Stimulated activated CD4-positive, alpha-beta T cell treated with anti-CD3 and anti-CD28 coated beads, Interleukin-4, amount 100 ng/mL, for 4 hours (primary cell): ENCODE results near the gene MPND.

ENCODE experiments used
- DNase-seq, 2 experiments: peaks; one replicate each; pipeline ENCODE4 v3.0.0-alpha.2; 2020

MPND gene

DNA sequence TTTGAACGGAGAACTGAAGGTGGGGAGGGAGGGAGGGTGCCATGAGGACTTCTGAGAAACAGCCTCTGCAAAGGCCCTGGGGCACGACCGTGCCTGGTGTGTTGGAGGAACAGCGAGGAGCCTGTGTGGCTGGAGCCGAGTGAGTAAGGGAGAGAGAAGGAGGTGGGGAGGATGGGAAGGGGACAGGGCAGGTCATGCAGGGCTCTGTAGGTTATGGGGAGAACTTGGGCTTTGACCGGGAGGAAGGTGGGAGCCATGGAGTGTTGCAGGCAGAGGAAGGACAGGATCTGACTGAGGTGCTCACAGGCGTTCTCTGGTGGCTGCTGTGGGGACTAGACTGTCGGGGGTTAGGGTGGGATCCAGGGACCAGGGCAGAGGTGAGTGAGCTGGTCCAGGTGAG, 6.7 kb downstream of the MPND start:
- DNase-seq: no peak

DNA sequence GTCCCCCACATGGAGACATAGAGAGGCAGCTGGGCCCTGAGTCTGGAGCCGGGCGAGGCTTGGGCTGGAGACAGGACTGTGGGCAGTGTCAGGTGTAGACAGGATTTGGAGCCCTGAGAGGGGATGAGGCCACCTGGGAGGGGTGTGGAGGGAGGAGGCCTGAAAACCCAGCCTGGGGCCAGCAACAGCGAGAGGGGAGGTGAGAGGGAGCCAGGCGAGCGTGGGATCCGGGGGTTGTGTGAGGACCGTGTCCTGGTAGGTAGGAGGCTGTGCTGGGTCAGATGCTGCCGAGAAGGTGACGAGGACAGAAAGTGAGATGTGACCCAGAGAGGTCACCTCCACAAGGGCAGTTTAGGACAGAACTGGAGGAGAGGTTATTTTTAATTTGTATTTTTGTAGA, 7.4 kb downstream of the MPND start:
- DNase-seq: no peak

DNA sequence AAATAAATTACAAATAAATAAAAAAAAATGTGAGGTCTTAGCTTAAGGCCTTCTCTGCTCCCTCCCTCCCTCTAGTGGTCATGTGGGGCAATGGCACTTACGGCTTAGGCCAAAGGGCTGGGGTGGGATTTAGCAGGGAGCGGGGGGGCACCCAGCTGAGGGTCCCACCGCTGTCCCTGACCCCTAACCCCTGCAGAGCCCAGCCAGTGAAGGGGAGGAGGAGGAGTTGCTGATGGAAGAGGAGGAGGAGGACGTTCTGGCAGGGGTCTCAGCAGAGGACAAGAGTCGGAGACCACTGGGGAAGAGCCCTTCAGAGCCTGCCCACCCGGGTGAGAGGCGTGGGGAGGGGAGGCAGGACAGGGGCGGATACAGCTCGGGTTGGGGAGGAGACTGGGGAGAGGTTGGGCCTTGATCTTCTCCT, 9.3 kb downstream of the MPND start:
- peak; percentile 44 to 47 for DNase-seq

DNA sequence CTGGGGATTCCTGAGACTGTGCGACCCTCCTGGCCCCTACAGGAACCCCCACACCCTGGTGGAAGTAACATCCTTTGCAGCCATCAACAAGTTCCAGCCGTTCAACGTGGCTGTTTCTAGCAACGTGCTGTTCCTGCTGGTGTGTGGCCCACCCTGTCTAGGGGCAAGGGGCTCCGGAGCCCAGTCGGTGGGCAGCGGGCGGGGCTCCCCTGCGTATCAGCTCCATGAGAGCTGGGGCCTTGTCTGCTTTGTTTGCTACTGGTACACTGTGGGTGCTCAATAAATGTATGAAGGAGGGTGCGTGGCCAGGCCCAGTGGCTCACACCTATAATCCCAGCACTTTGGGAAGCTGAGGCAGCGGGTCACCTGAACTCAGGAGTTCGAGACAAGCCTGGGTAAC, 10.9 kb downstream of the MPND start:
- DNase-seq: no peak

DNA sequence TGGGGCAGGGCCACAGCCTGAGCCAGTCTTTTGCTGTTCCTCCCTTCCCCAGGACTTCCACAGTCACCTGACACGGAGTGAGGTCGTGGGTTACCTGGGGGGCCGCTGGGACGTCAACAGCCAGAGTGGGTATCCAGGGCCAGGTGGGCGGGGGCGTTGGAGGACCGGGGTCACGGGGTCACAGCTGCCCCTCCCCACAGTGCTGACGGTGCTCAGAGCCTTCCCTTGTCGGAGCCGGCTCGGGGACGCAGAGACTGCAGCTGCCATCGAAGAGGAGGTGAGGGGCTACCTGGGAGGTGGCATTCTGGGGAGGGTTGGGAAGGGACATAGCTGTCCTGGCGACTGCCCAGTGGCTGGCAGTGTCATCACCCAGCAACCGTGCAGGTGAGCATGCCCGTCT, 11.5 kb downstream of the MPND start:
- DNase-seq: no peak

DNA sequence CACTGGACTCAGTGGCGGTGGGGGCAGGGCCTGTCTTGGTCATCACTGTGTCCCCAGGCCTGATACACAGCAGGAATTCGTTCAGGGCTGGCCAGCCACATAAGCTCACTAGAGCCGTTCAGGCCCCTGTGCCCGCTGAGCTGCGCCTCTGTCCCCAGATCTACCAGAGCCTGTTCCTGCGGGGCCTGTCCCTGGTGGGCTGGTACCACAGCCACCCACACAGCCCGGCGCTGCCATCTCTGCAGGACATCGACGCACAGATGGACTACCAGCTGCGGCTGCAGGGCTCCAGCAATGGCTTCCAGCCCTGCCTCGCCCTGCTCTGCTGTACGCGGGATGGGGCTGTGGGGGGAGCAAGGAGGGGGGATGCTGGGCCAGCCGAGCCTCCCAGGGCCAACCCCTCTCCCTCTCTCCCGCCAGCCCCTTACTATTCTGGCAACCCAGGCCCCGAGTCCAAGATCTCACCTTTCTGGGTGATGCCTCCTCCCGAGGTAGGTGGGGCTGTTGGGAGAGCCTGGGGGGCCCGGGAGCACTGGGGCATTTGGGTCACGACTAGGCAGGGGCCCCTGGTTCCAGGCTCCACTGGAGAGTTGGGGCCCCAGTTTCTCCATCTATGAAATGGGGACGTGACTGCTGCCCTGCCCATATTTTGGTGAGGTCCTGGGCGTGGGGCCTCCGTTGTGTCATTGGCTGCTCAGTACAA, 13.9 kb downstream of the MPND start:
- DNase-seq: no peak

DNA sequence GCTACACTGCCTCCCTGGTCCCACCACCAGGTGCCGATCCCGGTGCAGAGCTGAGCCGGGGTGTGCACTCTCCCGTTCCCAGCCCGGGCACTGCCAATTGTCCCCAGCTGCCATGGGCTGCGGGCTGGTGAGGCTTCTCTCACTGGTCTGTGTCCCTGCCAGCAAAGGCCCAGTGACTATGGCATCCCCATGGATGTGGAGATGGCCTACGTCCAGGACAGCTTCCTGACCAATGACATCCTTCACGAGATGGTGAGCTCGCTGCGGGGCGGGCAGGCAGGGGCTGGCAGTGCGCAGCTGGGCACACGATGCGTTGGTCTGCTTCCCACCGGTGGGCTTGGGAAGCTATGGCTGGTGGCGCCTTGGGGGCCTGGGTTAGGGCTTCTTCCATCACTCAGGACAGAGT, 14.6 kb downstream of the MPND start:
- no peak for DNase-seq

DNA sequence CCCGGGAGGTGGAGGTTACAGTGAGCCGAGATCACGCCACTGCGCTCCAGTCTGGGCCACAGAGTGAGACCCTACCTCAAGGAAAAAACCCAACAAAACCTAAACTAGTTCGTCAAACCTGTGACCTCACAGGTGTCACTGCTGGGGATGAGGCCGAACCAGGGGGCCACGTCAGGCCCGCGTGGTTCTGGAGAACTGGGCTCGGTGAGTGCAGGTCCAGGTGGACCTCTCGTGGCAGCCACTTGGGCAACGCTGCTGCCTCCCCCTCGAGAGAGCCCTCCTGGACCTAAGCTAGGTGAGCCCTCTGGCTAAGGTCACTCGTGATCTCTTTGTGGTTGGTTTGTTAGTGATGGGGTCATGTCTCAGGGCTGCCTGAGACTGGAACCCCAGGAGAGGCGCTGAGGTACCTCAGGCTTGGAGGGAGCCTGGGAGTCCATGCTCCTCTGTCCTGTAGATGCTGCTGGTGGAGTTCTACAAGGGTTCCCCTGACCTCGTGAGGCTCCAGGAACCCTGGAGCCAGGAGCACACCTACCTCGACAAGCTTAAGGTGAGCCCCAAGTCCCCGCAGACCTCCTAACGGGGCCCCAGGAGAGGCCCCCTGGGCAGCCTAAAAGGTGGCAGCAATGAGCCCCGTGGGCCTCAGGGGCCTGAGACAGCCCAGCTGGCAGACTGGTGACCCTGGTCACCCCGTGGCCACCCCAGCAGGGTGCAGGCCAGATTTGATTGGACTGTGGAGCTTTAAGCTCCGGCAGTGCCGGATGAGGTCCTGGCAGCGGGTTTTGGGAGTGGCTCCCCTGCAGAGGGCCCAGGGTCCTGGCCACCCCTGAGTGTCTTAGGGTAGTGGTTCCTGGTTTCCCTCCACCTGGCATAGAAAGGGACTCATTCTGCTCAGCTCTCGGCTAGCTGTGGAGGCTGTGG, 15.6 kb downstream of the MPND start:
- DNase-seq: no peak

DNA sequence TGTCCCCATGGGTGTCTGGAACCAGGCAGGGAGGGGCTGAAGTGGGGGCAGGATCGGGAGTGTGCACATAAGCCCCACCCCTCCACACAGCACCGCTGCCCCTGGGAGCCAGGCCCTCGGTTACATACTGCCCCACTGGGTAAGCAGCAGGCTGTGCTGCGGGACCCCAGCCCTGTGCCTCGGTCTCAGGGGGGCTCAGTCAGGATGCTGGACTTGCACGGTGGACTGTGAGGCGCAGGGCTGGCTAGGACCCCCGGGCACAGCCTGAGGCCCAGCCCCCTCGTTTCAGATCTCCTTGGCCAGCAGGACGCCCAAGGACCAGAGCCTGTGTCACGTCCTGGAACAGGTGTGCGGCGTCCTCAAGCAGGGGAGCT, 16.3 kb downstream of the MPND start:
- no peak for DNase-seq

DNA sequence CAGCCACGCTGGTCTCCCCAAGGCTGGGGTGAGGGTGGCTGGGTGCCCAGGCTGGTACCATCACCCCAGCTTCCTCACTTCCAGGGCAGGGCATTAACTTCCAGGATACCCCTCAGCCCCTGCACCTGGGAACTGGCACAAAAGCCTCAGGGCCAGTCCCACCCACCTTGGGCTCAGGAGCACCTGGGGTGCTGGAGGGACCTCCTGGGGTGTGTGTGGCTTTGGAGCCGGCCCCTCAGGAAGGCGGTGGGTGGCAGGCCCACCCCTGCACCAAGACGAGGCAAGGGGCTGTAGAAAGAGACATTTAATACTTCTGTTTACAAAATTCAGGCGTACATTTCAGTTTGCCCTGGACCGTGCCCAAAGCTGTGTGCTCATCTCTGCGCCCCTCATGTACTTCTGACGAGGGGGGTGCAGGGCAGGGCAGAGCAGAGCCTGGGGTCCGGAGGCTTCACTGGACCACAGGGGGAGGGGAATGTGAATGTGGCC, 16.8 kb downstream of the MPND start:
- DNase-seq: no peak

DNA sequence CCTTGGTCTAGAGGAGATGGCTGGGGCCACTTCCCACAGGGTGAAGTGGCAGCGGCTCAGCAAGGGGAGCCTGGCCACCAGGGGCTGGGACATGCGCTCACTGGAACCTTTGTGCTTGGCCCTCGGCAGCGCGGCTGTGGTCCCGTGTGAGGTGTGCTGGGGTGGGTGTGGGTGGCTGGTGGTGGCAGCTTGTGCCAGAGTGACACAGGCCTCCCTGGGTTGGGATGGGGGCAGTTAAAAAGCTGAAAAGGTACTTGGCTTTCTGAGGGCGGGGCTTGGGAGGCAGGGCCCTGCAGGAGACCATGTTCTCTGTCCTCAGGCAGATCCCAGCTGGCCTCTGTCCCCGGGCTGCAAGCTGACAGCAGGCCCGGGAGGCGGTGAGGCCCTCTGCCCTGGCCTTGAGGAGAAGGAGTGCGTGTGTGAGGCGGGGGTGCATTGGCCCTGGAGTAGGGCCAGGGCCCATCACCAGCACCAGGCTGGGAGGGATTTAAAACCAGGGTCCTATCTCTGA, 17.3 kb downstream of the MPND start:
- no peak for DNase-seq

DNA sequence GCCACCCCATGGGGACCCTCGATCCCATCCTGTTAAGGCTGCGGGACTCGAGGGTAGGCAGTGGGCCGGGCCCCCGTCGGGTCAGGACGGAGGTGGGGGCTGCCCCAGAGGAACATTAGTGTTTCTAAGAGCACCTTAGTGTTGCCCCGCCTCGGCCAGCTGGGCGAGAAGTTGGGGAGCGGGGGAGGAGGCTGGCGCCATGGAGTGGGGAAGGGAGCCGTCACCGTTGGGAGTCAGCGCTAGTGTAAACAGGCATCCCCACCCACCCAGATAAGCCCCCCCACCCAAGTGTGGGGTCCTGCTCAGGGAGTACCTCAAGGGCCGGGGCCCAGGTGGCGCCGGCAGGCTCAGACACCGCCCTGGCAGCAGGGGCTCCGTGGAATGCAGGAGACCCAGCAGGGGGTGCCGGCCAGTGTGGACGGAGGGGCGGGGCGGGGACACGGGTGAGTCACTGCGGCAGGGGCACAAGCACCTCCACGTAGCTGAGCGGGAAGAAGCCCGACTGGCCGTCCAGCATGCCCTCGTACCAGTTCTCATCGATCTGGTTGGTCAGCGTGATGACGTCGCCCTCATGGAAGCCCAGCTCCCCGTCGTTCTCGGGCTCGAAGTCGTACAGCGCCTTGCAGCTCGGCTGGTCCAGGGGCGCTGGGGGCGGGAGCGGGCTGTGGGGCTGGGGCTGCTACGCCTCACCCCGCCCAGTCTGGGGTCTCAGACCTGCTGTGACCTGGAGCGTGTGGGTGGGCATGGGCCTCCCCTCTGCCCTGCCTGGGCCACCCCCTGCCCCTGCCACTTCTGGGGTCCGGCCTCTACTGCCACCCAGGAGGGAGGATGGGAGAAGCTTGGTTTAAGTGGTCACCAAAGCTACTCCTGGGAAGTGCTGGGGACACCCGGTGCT, 18.0 kb downstream of the MPND start:
- no peak for DNase-seq

DNA sequence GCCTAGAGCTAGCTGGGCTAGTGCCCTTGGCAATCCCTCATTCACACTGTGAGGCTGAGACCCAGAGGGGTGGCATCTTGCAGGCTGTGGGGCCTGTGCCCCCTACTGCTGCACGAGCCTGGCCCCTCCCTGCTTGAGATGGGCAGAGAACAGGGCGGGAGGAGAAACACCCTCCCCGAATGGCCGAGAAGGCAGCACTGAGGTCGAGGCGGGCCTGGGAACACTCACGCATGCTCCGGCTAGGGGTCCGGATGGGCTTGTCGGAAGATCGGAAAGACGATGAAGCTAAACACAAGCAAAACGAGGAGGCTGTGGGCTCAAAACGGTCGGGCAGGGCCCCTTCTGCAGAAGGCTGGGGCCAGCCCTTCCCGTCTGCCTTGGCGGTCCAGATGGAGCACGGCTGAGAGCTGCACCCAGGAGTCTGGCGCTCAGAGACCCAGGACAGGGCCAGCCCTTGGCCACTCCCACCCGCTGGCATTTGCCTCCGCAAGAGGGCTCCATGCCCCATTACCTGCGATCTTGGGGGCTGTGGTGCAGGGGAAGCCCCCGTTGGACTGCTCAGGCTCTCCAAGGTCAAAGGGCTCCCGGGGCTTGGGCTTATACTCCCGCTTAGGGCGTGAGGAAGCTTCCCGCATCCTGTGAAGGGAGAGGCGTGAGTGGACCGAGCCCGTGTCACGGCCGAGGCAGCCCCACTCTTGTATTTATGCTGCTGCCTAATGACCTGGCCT, 18.9 kb downstream of the MPND start:
- DNase-seq: no peak

DNA sequence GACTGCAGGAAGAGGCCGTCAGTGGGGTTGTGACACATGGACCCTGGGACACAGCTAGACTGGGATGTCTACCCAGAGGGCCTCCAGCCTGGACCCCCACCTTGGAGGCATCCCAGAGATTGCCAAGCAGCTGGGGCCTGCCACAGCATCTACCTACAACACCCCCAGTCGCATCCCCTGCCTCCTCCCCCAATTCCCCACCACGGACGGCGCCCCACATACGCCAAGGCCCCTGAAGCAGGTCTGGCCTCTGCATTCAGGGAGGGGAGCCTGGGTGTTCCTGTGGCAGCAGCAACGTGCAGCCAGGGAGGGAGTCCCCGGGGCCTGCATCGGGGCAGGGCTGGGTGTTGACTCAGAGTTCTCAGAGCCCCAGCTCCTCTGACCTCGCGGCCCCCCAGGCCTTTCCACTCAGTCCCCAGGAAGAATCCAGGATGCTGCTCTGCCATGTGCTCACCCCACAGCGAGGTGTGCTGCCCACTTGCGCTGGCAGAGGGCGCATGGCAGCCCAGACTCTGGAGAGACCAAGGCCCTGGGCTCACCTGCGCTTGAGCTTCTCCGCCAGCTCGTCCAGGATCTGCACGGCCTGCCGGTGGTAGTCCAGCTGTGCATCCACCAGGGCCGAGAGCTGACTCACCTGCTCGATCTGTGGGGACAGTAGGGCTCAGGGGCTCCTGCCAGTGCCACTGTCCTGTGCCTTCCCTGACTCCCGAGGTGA, 19.6 kb downstream of the MPND start:
- no peak for DNase-seq

DNA sequence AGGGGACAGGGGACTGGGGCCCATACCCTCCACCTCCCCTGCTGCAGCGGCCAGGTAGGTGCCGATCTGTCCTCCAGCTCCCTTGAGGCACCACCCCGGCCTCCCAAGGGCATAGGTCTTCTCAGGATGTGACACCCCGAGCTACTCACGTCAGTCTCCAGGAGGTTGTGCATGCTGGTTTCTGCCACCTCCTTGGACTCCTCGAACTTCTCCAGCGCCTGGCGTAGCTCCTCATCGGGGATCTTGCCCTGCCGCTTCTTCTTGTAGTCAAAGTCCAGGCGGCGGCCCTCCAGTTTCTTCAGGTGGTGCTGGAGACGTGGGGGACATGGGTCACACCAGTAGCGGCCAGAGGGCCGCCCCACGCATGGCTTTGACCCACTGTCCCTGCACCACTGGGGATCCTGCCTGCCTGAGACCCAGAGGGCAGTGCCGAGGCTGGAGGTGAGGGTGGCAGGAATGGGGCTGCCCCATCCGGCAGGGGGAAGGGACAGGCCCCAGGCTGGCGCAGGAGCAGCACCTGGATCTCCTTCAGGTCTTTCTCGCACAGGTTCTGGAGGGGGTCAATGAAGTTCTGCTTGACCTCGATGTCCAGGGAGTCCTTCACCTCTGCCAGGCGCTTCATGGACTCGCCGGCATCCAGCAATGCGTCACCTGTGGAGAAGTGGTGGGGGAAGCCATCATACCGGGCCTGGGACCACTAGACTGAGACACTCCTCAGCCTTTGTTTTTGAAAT, 20.4 kb downstream of the MPND start:
- no peak for DNase-seq

DNA sequence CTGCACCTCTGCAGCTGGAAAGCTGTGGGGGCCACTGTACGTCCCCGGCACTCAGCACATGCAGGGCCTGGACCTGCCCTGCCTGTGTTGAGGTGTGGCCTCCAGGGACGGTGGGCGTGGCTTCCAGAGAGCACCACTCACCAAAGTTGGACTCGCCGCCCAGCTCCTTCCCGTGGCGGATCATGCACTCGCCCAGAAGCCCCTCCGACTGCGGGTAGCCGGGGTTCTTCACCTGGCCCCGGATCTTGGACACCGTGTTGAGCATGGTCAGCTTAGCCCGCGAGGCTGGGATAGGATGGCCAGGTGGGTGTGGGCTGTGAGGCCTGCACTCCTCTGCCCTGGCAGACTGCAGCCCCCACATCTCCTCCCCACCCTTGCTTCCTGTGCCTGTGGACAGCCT, 22.0 kb downstream of the MPND start:
- no peak for DNase-seq

DNA sequence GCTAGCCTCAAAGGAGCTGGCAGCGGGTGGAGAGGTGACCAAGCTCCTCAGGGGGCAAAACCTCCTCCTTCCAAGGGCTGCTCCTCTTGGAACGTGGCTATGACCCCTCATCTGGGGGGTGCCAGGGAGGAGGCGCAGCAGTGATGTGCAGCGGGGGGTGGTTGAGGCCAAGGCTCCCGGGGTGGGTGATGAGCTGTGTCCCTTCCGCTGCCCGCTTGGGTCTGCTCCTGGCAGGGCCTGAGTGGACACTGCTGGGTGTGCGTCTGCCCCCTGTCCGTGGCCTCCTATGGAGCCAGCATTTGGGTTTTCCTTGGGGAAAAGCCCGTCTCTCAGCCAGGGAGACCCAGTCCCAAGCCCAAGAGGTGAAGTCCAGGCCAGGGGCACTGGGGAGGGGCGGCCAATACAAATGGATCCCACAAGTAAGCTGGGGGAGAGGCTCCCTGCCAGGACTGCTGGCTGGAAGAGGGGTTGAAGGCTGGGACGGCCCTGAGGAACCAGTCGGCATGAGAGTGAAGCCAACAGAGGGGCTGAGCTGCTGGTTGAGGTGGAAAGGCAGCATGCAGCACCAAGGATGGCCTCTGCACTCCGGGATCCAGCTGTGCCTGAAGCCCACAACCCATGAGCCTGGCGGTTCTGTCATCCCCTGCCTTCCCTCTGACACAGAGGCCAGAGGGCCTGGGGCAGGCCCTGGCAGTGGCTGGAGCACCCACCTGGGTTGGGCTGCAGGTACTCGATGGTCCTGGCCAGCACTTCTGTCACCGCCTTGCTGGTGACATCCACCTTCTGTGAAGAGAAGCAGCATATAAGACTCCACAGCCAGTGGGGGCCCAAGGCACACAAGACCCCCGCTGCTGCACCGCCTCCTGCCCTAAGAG, 22.7 kb downstream of the MPND start:
- no peak for DNase-seq

DNA sequence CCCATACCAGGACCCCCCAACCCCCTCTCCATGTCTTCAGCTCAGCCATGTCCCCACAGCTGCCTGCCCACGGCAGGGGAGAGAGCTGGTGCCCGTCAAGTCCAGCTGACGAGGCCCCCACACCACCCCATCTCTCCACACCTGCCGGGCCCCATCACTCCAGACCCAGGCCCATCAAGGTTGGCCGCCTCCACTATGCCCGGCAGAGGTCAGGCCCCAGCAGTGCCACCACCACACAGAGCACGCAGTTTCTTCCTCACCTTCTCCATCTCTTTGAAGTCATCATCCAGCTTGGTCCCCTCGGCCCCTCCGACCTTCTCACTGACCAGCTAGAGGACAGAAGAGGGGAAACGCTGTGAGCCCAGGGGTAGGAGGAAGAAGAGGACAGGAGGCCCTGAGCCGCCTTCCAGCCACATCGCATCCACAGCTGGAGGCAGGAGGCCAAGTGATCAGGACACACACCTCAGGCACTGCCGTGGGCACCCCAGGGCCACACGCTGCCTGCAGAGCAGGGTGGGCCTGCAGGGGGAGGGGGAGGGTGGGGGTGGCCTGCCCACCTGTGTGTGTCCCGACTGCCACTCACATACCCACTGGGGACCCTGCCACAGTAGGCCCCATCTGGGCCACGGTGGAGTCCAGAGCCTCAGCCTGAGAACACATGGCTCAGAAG, 23.4 kb downstream of the MPND start:
- DNase-seq: no peak

DNA sequence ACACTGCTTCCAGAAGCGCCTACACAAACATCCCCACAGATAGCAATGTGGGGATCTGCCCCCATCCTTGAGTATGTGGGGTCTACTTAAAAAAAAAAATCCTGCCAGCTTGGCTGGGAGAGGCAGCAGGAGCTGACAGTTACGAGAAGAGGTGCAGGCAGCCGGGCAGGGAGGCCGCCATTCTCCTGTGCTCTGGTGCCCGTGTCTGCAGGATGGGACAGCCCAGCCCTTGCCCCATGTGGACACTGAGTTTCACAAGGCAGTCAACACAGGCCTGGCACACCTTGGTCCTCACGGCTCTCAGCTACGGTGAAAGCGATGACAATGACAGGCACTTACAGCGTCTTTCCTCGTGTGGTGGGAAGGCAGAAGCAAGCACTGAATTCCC, 24.0 kb downstream of the MPND start:
- no peak for DNase-seq
